Measurements from ENCODE around the gene GRK7.

Gene GRK7, protein sequence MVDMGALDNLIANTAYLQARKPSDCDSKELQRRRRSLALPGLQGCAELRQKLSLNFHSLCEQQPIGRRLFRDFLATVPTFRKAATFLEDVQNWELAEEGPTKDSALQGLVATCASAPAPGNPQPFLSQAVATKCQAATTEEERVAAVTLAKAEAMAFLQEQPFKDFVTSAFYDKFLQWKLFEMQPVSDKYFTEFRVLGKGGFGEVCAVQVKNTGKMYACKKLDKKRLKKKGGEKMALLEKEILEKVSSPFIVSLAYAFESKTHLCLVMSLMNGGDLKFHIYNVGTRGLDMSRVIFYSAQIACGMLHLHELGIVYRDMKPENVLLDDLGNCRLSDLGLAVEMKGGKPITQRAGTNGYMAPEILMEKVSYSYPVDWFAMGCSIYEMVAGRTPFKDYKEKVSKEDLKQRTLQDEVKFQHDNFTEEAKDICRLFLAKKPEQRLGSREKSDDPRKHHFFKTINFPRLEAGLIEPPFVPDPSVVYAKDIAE (N-terminal part only)

DNA sequence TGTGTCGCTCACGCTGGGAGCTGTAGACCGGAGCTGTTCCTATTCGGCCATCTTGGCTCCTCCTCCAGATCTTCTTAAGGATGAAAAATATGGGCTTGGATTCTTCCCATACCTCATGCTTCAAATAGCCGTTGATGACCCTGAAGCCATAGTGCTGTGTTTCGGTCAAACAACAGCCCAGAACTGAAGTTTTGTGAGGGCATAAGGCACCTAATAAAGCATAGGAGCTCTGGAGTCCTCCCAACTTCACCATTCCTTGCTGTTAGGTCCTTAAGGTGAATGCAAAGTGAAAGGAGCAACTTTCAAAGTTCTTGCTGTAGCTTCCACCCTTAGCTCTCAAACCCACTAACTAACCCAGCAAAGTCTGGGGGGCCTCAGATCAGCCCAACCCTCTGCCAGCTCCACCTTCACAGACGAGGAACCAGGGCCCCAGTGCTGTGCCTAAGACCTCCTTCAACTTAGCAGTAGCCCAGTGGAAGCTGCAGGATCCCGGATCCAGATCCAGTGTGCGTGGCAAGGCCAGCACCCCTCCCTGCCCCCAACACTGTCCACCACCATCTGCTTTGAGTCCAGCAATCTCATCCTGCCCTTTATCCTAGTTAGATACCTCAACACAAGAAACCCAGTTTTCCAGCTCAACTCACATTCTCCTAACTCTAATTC lies at the start of gene GRK7:
GRK7 (plus strand) TSS at position 321 of the 663 bp plus-strand sequence. CDS start 14,877 bp downstream, outside the sequence.
- TF ChIP-seq, protein P1, sequence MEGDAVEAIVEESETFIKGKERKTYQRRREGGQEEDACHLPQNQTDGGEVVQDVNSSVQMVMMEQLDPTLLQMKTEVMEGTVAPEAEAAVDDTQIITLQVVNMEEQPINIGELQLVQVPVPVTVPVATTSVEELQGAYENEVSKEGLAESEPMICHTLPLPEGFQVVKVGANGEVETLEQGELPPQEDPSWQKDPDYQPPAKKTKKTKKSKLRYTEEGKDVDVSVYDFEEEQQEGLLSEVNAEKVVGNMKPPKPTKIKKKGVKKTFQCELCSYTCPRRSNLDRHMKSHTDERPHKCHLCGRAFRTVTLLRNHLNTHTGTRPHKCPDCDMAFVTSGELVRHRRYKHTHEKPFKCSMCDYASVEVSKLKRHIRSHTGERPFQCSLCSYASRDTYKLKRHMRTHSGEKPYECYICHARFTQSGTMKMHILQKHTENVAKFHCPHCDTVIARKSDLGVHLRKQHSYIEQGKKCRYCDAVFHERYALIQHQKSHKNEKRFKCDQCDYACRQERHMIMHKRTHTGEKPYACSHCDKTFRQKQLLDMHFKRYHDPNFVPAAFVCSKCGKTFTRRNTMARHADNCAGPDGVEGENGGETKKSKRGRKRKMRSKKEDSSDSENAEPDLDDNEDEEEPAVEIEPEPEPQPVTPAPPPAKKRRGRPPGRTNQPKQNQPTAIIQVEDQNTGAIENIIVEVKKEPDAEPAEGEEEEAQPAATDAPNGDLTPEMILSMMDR (IDR thresholded peaks at IDR 0.05; ENCODE audit: control insufficient read depth, extremely low read depth, insufficient read depth) = no peak
- DNase-seq (ENCODE audit: low read depth) = no peak
- no peak within 1 kb of the TSS for H3K4me3 ChIP-seq (ENCODE audit: low read depth, low read length)

DNA sequence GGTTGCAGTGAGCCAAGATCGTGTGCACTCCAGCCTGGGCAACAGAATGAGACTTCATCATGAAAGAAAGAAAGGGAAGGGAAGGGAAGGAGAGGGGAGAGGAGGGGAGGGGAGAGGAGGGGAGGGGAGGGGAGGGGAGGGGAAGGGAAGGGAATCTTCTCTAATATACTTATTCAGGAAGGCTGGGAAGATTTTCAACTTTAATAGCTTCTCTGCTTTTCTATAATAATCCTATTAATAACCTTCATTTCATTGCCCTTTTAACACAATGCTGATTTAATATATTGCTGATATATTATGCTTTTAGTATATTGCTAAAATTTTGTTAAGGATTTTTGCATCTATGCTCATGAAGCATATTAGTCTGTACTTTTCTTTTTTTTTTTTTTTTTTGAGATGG lies 48.5 kb upstream of the GRK7 start:
- DNase-seq (ENCODE audit: low read depth) = no peak
- H3K4me3 ChIP-seq (ENCODE audit: low read depth, low read length) = no peak overlapping the region

DNA sequence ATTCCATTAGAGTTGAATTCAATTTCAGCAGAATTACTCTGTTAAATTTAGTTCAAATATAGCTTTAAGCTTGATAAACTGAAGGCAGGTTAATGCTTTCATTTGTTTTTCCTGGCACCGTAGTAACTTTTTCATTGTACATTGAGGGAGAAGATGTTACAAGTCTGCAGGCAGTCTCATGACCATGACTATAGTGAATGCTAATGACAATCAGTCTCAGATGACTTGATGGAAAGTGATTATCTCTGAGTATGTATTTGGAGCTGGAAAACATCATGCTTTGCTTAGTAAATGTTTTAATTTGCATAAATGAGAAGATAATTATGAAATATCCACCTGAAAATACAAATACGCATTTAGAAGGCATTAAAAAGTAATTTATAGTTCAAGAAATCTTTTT lies 41.1 kb upstream of the GRK7 start:
- TF ChIP-seq, protein P1 (IDR thresholded peaks at IDR 0.05; ENCODE audit: control insufficient read depth, extremely low read depth, insufficient read depth) = no peak
- DNase-seq (ENCODE audit: low read depth) = no peak
- H3K4me3 ChIP-seq (ENCODE audit: low read depth, low read length) = no peak overlapping the region

More for the DNA sequence above, 48.5 kb upstream of the GRK7 start:
- TF ChIP-seq, protein P1 (IDR thresholded peaks at IDR 0.05; ENCODE audit: control insufficient read depth, extremely low read depth, insufficient read depth) = no peak

DNA sequence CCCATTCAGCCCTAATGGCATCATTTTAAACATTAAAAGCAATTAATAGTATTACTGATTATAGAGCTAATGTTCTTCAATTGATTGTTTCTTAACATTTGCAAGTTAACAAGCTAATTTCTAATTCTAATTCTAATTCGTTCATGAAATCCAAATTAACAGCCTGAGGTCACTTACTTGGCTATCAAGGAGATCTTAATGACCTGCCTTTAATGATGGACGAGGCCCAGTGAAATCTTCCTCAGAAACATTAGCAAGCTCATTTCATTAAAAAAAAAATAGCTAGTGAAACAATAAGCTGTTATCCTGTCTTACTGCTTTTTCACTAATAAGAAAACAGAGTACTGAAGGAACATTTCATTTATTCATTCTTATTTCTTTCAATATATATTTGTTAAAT lies 40.6 kb upstream of the GRK7 start:
- TF ChIP-seq, protein P1 (IDR thresholded peaks at IDR 0.05; ENCODE audit: control insufficient read depth, extremely low read depth, insufficient read depth) = no peak
- no peak overlapping the region for H3K4me3 ChIP-seq (ENCODE audit: low read depth, low read length)
- DNase-seq (ENCODE audit: low read depth) = no peak

DNA sequence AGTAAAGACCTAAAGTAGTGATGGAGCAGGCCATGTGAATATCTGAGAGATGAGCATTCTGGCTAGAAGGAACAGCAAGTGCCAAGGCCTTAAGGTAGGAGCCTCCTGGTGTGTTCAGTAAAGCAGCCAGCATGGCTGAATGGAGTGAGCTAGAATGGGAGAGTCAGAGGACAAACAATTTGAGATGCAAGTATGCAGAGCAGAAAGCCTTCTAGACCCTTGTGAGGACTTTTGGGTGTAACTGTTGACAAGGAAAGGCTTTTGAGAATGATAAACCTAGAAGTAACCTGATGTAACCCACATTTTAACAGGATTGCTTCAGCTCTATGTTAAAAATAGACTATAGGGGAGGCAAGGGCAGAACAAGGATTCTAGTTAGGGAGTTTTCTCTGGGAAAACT lies 40.0 kb upstream of the GRK7 start:
- TF ChIP-seq, protein P1 (IDR thresholded peaks at IDR 0.05; ENCODE audit: control insufficient read depth, extremely low read depth, insufficient read depth) = no peak
- no peak for DNase-seq (ENCODE audit: low read depth)
- no peak overlapping the region for H3K4me3 ChIP-seq (ENCODE audit: low read depth, low read length)

DNA sequence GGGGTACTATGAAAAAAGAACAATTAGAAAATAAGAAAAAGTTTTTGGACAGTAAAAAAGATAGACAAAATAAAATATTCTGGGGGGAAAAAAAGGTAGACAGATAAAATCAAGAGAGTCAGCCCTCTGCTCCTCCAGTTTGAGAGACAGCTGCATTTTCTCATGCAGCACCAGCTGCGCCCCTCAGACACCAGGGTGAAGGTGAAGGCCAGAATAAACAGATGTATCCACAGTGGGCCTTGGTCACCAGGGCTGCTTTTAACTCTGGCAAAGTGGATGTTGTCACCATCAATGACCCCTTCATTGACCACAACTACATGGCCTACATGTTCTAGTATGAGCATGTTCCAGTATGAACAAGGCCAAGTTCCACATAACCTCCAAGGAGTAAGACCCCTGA lies 39.0 kb upstream of the GRK7 start:
- no peak for DNase-seq (ENCODE audit: low read depth)
- TF ChIP-seq, protein P1 (IDR thresholded peaks at IDR 0.05; ENCODE audit: control insufficient read depth, extremely low read depth, insufficient read depth) = no peak
- no peak overlapping the region for H3K4me3 ChIP-seq (ENCODE audit: low read depth, low read length)

All from LNCaP clone FGC (cell line).